ENCODE results near the gene F2R. TPM values are rescaled to one million over a fixed set of nuclear protein-coding genes. Genes with fewer than 3 reads are reported as not detected.
"Not testable (repeated sequence)": the region's sequence is repeated elsewhere in the genome, so short reads cannot be mapped to it uniquely, and the experiment has no call there.

F2R gene
- total RNA-seq, 2 donors from 2014 or later, result 28.5 to 43.1 TPM

GRCh38 chr5:76771705-76772405 lies 55.9 kb downstream of the F2R start:
- H3K4me1 ChIP-seq (ENCODE audit: control insufficient read depth, insufficient read depth, low read length), result no peaks in the 10 kb centered on the region
- H3K9ac ChIP-seq (ENCODE audit: extremely low read depth, low read length, poor library complexity, severe bottlenecking), result no peak overlapping the region
- no peaks in the 10 kb centered on the region for H3K27me3 ChIP-seq (ENCODE audit: control insufficient read depth, insufficient read depth, low read length, poor library complexity, severe bottlenecking)
- H3K27ac Mint-ChIP-seq, result no peak overlapping the region
- no peak overlapping the region for H3K4me3 ChIP-seq (ENCODE audit: low read length)
- H3K4me3 Mint-ChIP-seq, result no peak overlapping the region
- H3K27ac ChIP-seq (ENCODE audit: low read depth, low read length), result no peak overlapping the region
- no peaks in the 10 kb centered on the region for H3K9me3 ChIP-seq (ENCODE audit: control insufficient read depth, low read length)
- no peaks in the 10 kb centered on the region for H3K36me3 Mint-ChIP-seq (ENCODE audit: low read depth)
- no peaks in the 10 kb centered on the region for H3K9me3 Mint-ChIP-seq
- H3K36me3 ChIP-seq (ENCODE audit: control insufficient read depth, insufficient read depth, low read length), result no peaks in the 10 kb centered on the region
- TF ChIP-seq CTCF (conservative IDR thresholded peaks at IDR 0.05), result no peak
- WGBS, 2 experiments (ENCODE audit: insufficient coverage in 1 of 2, insufficient read length in 1 of 2), result 74 to 79% methylated on average over 2 to 3 of the region's 3 CpGs
- DNase-seq, result no peak
- H3K27me3 Mint-ChIP-seq (ENCODE audit: insufficient read depth), result peaks cover 3% of the 10 kb centered on the region
- H3K4me1 Mint-ChIP-seq, result no peaks in the 10 kb centered on the region

- H3K36me3 Mint-ChIP-seq (ENCODE audit: low read depth), result no peaks in the 10 kb centered on the region
- H3K4me3 Mint-ChIP-seq, result no peak overlapping the region
- no peak overlapping the region for H3K4me3 ChIP-seq (ENCODE audit: low read length)
- no peaks in the 10 kb centered on the region for H3K4me1 ChIP-seq (ENCODE audit: control insufficient read depth, insufficient read depth, low read length)
- H3K27me3 ChIP-seq (ENCODE audit: control insufficient read depth, insufficient read depth, low read length, poor library complexity, severe bottlenecking), result no peaks in the 10 kb centered on the region
- H3K9me3 Mint-ChIP-seq, result no peaks in the 10 kb centered on the region
- no peak for DNase-seq
- H3K27me3 Mint-ChIP-seq (ENCODE audit: insufficient read depth), result no peaks in the 10 kb centered on the region
- H3K4me1 Mint-ChIP-seq, result peaks cover 5% of the 10 kb centered on the region
- no peak overlapping the region for H3K27ac ChIP-seq (ENCODE audit: low read depth, low read length)
- no peak for TF ChIP-seq CTCF (conservative IDR thresholded peaks at IDR 0.05)
- no peaks in the 10 kb centered on the region for H3K9me3 ChIP-seq (ENCODE audit: control insufficient read depth, low read length)
- H3K9ac ChIP-seq (ENCODE audit: extremely low read depth, low read length, poor library complexity, severe bottlenecking), result no peak overlapping the region
- 80 to 84% methylated on average over 2 to 5 of the region's 5 CpGs for WGBS, 2 experiments (ENCODE audit: insufficient coverage in 1 of 2, insufficient read length in 1 of 2)
- no peaks in the 10 kb centered on the region for H3K36me3 ChIP-seq (ENCODE audit: control insufficient read depth, insufficient read depth, low read length)
- H3K27ac Mint-ChIP-seq, result no peak overlapping the region
Measured at GRCh38 chr5:76775921-76776320, 60.0 kb downstream of the F2R start.

- no peaks in the 10 kb centered on the region for H3K9me3 ChIP-seq (ENCODE audit: control insufficient read depth, low read length)
- no peak overlapping the region for H3K4me3 Mint-ChIP-seq
- H3K9me3 Mint-ChIP-seq, result no peaks in the 10 kb centered on the region
- H3K9ac ChIP-seq (ENCODE audit: extremely low read depth, low read length, poor library complexity, severe bottlenecking), result no peak overlapping the region
- H3K27me3 Mint-ChIP-seq (ENCODE audit: insufficient read depth), result peaks cover 2% of the 10 kb centered on the region
- no peaks in the 10 kb centered on the region for H3K36me3 ChIP-seq (ENCODE audit: control insufficient read depth, insufficient read depth, low read length)
- H3K36me3 Mint-ChIP-seq (ENCODE audit: low read depth), result no peaks in the 10 kb centered on the region
- peaks cover 5% of the 10 kb centered on the region for H3K4me1 Mint-ChIP-seq
- no peaks in the 10 kb centered on the region for H3K4me1 ChIP-seq (ENCODE audit: control insufficient read depth, insufficient read depth, low read length)
- no peak overlapping the region for H3K27ac Mint-ChIP-seq
- no peak for DNase-seq
- no peaks in the 10 kb centered on the region for H3K27me3 ChIP-seq (ENCODE audit: control insufficient read depth, insufficient read depth, low read length, poor library complexity, severe bottlenecking)
- no peak for TF ChIP-seq CTCF (conservative IDR thresholded peaks at IDR 0.05)
- WGBS, 2 experiments (ENCODE audit: insufficient coverage in 1 of 2, insufficient read length in 1 of 2), result 86 to 97% methylated on average over 1 to 2 of the region's 2 CpGs
- H3K4me3 ChIP-seq (ENCODE audit: low read length), result no peak overlapping the region
- H3K27ac ChIP-seq (ENCODE audit: low read depth, low read length), result no peak overlapping the region
Measured at GRCh38 chr5:76776391-76776790, 60.5 kb downstream of the F2R start.

GRCh38 chr5:76780616-76781015 lies 64.7 kb downstream of the F2R start:
- not testable (repeated sequence) for H3K4me3 ChIP-seq (ENCODE audit: low read length); H3K4me1 Mint-ChIP-seq; H3K9me3 Mint-ChIP-seq; H3K4me1 ChIP-seq (ENCODE audit: control insufficient read depth, insufficient read depth, low read length); H3K4me3 Mint-ChIP-seq; H3K9me3 ChIP-seq (ENCODE audit: control insufficient read depth, low read length); H3K27me3 ChIP-seq (ENCODE audit: control insufficient read depth, insufficient read depth, low read length, poor library complexity, severe bottlenecking); DNase-seq; H3K27ac Mint-ChIP-seq; H3K9ac ChIP-seq (ENCODE audit: extremely low read depth, low read length, poor library complexity, severe bottlenecking); H3K36me3 ChIP-seq (ENCODE audit: control insufficient read depth, insufficient read depth, low read length); H3K27ac ChIP-seq (ENCODE audit: low read depth, low read length); H3K36me3 Mint-ChIP-seq (ENCODE audit: low read depth)
- WGBS, 2 experiments (ENCODE audit: insufficient coverage in 1 of 2, insufficient read length in 1 of 2), result 93 to 100% methylated on average over 1 to 4 of the region's 4 CpGs
- H3K27me3 Mint-ChIP-seq (ENCODE audit: insufficient read depth), result peaks cover 19% of the 10 kb centered on the region
